GM13976 (cell line): ENCODE results near the gene SAP30BP.

ENCODE experiments used
- DNase-seq: peaks from one replicate; pipeline ENCODE4 v3.0.0; 2012; ENCODE audit warnings: low spot score
- CTCF ChIP-seq: IDR thresholded peaks from 2 replicates; pipeline ENCODE4 v1.5.1; 2012; ENCODE audit warnings: borderline replicate concordance, mild to moderate bottlenecking; ENCODE audit not compliant: insufficient read depth; ENCODE audit errors: extremely low read depth, missing control alignments, control extremely low read depth
- in situ Hi-C: fragments of 300-500 bp; cut with MboI; formaldehyde crosslinking; loops from one replicate; pipeline ENCODE4 v1.12.0; 2022; ENCODE audit warnings: low sequenced_read_pairs, mixed read lengths, inconsistent platforms; ENCODE audit not compliant: unreplicated experiment

SAP30BP gene

GRCh38 chr17:75658237-75658636 is 8.9 kb upstream of the SAP30BP start:
- TF ChIP-seq CTCF = no peak
- in situ Hi-C loops = no loop called here
- no peak for DNase-seq

GRCh38 chr17:75661531-75661930 is 5.6 kb upstream of the SAP30BP start:
- no peak for DNase-seq
- no peak for TF ChIP-seq CTCF
- in situ Hi-C loops = no loop called here

GRCh38 chr17:75662511-75662910 is 4.6 kb upstream of the SAP30BP start:
- in situ Hi-C loops = no loop called here
- no peak for DNase-seq
- no peak for TF ChIP-seq CTCF

GRCh38 chr17:75664099-75664549 is 3.0 kb upstream of the SAP30BP start:
- in situ Hi-C loops = no loop called here
- DNase-seq = peak; percentile 68
- TF ChIP-seq CTCF = no peak

- in situ Hi-C loops = no loop called here
- DNase-seq = no peak
- TF ChIP-seq CTCF = no peak
Measured at GRCh38 chr17:75665981-75666380, 1.2 kb upstream of the SAP30BP start.

GRCh38 chr17:75667825-75668224 is 687 bp downstream of the SAP30BP start:
- DNase-seq = no peak
- TF ChIP-seq CTCF = no peak

GRCh38 chr17:75668489-75668888 is 1.4 kb downstream of the SAP30BP start:
- no peak for DNase-seq
- no peak for TF ChIP-seq CTCF
- in situ Hi-C loops = no loop called here

More at GRCh38 chr17:75667825-75668224, 687 bp downstream of the SAP30BP start:
- in situ Hi-C loops = no loop called here
